ENCODE results near the gene MAGEB1. TPM values are rescaled to one million over a fixed set of nuclear protein-coding genes. Genes with fewer than 3 reads are reported as not detected.

Gene MAGEB1, protein sequence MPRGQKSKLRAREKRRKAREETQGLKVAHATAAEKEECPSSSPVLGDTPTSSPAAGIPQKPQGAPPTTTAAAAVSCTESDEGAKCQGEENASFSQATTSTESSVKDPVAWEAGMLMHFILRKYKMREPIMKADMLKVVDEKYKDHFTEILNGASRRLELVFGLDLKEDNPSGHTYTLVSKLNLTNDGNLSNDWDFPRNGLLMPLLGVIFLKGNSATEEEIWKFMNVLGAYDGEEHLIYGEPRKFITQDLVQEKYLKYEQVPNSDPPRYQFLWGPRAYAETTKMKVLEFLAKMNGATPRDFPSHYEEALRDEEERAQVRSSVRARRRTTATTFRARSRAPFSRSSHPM
- total RNA-seq, result not detected

- no peak within 1 kb of the TSS for H3K4me3 Mint-ChIP-seq
- no peaks in the 10 kb centered on the region for H3K36me3 Mint-ChIP-seq
- ATAC-seq (no peak), DNase-seq (no peak)
- no peaks in the 10 kb centered on the region for H3K4me1 Mint-ChIP-seq
- H3K9me3 Mint-ChIP-seq (ENCODE audit: low read depth), result no peaks in the 10 kb centered on the region
- H3K27me3 Mint-ChIP-seq, result no peaks in the 10 kb centered on the region
- H3K27ac Mint-ChIP-seq, result no peak within 1 kb of the TSS
- CTCF ChIA-PET, result no interaction called here
Observed at GRCh38 chrX:30246769-30247489, at the start of gene MAGEB1. Gene MAGEB1 (plus strand): TSS chrX:30247146. CDS start chrX:30250494, 3,348 bp downstream.

DNA sequence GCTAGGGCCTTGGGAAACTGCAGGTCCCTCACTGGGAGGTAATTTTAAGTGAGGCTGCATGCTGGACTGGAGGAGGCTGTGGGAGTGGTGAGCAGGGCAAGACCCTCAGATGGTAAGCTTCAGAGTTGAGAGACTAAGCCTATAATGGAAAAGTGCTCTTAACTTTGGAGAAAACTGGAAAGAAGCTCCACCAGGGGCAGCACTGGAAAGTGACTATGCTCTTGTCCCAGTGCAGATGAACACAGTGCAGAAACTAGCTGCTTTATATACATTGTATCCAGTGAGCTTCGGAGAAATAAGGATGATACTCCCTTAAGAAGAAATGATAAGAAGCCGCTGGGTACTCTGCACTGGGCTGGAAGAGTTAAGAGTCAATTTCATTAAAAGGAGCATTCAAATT is 34.8 kb upstream of the MAGEB1 start:
- H3K4me1 Mint-ChIP-seq, result no peaks in the 10 kb centered on the region
- ATAC-seq (no peak), DNase-seq (no peak)
- no peaks in the 10 kb centered on the region for H3K27me3 Mint-ChIP-seq
- H3K9me3 Mint-ChIP-seq (ENCODE audit: low read depth), result no peaks in the 10 kb centered on the region
- H3K27ac Mint-ChIP-seq, result no peak overlapping the region
- CTCF ChIA-PET, result no interaction called here
- H3K36me3 Mint-ChIP-seq, result no peaks in the 10 kb centered on the region
- H3K4me3 Mint-ChIP-seq, result no peak overlapping the region

DNA sequence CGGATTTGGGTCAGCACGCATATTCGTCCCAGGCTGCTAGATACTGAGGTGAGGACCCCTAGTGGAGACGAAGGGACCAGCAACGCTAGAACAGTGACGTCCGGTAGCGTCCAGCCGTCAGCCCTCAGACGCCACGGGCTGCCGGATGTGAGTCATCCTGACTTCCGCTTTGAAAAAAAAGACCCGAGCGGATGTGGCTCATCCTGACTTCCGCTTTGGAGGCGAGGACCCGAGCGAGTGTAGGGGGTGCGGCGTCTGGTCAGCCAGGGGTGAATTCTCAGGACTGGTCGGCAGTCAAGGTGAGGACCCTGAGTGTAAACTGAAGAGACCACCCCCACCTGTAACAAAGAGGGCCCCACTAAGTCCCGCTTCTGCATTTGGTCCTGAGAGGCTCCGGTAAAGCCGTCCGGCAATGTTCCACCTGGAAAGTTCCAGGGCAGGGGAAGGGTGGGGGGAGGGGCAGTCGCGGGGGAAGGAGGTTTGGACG is 31.5 kb upstream of the MAGEB1 start, which contains the start of gene MAGEB2:
Gene MAGEB2, plus strand, starts transcription at position 207 of the 487 bp plus-strand sequence. CDS start 3,018 bp downstream, outside the sequence.
- Mint-ChIP-seq H3K9me3 (ENCODE audit: low read depth) (no peaks in the 10 kb centered on the region), H3K36me3 (no peaks in the 10 kb centered on the region), H3K4me3 (no peak within 1 kb of the TSS), H3K27me3 (no peaks in the 10 kb centered on the region), H3K4me1 (no peaks in the 10 kb centered on the region), H3K27ac (no peak within 1 kb of the TSS)
- no peak for DNase-seq
- ATAC-seq, result no peak
- CTCF ChIA-PET, result interaction anchor here (0.6 kb wide), 1 partner anchor 283 kb away, joined by 3 read pairs; no protein-coding TSS in a partner anchor

DNA sequence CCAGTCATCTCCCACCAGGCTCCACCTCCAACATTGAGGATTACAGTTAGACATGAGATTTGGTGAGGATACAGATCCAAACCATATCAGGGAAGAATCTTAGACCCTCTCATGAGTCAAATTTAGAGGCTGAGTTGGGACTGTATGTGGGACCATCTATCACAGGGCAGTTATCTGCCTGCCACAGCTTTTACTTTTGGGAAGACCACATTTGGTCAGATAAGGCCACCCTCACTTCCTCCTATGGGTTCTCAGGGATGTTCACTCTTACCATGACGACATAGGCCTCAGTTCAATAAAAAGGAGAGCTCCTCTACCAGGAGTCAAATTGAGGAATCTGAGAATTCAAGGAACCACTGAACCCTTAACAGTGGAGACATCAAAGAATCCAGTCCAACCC is 29.5 kb upstream of the MAGEB1 start:
- ATAC-seq (no peak), DNase-seq (no peak)
- Mint-ChIP-seq H3K27ac (no peak overlapping the region), H3K36me3 (no peaks in the 10 kb centered on the region), H3K4me3 (no peak overlapping the region), H3K4me1 (no peaks in the 10 kb centered on the region), H3K27me3 (no peaks in the 10 kb centered on the region), H3K9me3 (ENCODE audit: low read depth) (no peaks in the 10 kb centered on the region)
- CTCF ChIA-PET, result no interaction called here

GRCh38 chrX:30219372-30219771 is 27.6 kb upstream of the MAGEB1 start:
- Mint-ChIP-seq H3K27ac (no peak overlapping the region), H3K4me3 (no peak overlapping the region), H3K4me1 (no peaks in the 10 kb centered on the region), H3K27me3 (no peaks in the 10 kb centered on the region), H3K36me3 (no peaks in the 10 kb centered on the region), H3K9me3 (ENCODE audit: low read depth) (no peaks in the 10 kb centered on the region)
- DNase-seq, result no peak
- ATAC-seq, result no peak
- CTCF ChIA-PET, result no interaction called here

DNA sequence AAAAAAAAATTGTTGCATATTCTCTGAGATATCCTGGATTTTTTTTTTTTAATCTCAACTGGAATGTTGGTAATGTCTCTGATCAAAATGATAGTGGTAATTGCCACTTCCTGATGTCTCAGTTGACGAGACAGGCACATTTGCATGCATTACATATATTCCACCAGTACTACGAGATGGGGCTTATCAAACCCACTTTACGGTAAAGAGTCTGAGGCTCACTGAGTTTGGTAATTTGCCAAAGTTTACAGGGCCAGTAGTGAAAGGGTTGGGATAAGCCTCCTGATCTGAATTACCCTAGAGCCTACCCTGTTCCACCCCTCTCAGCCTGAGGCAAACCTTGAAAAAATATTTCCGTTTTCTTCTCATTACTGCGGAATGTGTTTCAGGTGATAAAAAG is 26.3 kb upstream of the MAGEB1 start:
- no peaks in the 10 kb centered on the region for H3K36me3 Mint-ChIP-seq
- no peak overlapping the region for H3K4me3 Mint-ChIP-seq
- CTCF ChIA-PET, result no interaction called here
- no peaks in the 10 kb centered on the region for H3K9me3 Mint-ChIP-seq (ENCODE audit: low read depth)
- no peak for ATAC-seq
- H3K27me3 Mint-ChIP-seq, result no peaks in the 10 kb centered on the region
- H3K4me1 Mint-ChIP-seq, result no peaks in the 10 kb centered on the region
- no peak overlapping the region for H3K27ac Mint-ChIP-seq
- DNase-seq, result no peak

- H3K27me3 Mint-ChIP-seq, result no peaks in the 10 kb centered on the region
Observed at GRCh38 chrX:30224536-30224935, 22.4 kb upstream of the MAGEB1 start.

GRCh38 chrX:30228526-30228925 is 18.4 kb upstream of the MAGEB1 start:
- CTCF ChIA-PET, result no interaction called here
- H3K4me3 Mint-ChIP-seq, result no peak overlapping the region
- ATAC-seq (no peak), DNase-seq (no peak)
- no peaks in the 10 kb centered on the region for H3K27me3 Mint-ChIP-seq
- no peaks in the 10 kb centered on the region for H3K36me3 Mint-ChIP-seq
- no peaks in the 10 kb centered on the region for H3K9me3 Mint-ChIP-seq (ENCODE audit: low read depth)
- H3K27ac Mint-ChIP-seq, result no peak overlapping the region
- H3K4me1 Mint-ChIP-seq, result no peaks in the 10 kb centered on the region

More at GRCh38 chrX:30224536-30224935, 22.4 kb upstream of the MAGEB1 start:
- CTCF ChIA-PET, result no interaction called here
- Mint-ChIP-seq H3K4me3 (no peak overlapping the region), H3K36me3 (no peaks in the 10 kb centered on the region), H3K4me1 (no peaks in the 10 kb centered on the region), H3K27ac (no peak overlapping the region), H3K9me3 (ENCODE audit: low read depth) (no peaks in the 10 kb centered on the region)
- DNase-seq (no peak), ATAC-seq (no peak)

DNA sequence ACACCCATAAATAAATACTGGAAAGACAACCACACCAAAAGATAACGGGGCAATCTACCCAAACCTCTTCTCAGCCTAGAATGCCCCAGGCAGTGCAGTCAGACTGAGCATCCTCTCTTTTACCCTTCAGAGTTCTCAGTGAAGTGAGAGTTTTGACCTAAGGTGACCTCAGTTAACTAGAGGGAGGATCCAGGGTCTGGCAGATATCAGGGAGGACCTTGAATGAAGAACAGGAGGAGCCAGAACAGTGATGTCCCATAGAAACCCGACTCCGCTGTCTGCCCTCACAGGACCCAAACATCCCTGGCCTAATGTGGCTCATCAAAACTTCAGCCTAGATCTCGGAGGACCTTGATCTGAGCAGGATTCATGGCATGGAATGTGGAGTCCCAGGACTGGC is 16.6 kb upstream of the MAGEB1 start, which contains the start of gene MAGEB3:
Gene MAGEB3, plus strand, starts transcription at position 263 of the 400 bp plus-strand sequence. CDS start 5,268 bp downstream, outside the sequence.
- H3K4me1 Mint-ChIP-seq, result no peaks in the 10 kb centered on the region
- H3K36me3 Mint-ChIP-seq, result no peaks in the 10 kb centered on the region
- no peak within 1 kb of the TSS for H3K27ac Mint-ChIP-seq
- no peak within 1 kb of the TSS for H3K4me3 Mint-ChIP-seq
- no peaks in the 10 kb centered on the region for H3K9me3 Mint-ChIP-seq (ENCODE audit: low read depth)
- no peaks in the 10 kb centered on the region for H3K27me3 Mint-ChIP-seq
- CTCF ChIA-PET, result no interaction called here
- ATAC-seq, result no peak
- DNase-seq, result no peak

GRCh38 chrX:30241724-30242415 is 5.1 kb upstream of the MAGEB1 start, which contains the start of gene MAGEB4:
Gene MAGEB4 (plus strand): TSS chrX:30242000. CDS start chrX:30242136, 136 bp downstream.
- no peaks in the 10 kb centered on the region for H3K36me3 Mint-ChIP-seq
- no peaks in the 10 kb centered on the region for H3K4me1 Mint-ChIP-seq
- DNase-seq (no peak), ATAC-seq (no peak)
- H3K27ac Mint-ChIP-seq, result no peak within 1 kb of the TSS
- H3K9me3 Mint-ChIP-seq (ENCODE audit: low read depth), result no peaks in the 10 kb centered on the region
- H3K27me3 Mint-ChIP-seq, result no peaks in the 10 kb centered on the region
- H3K4me3 Mint-ChIP-seq, result no peak within 1 kb of the TSS
- CTCF ChIA-PET, result no interaction called here

DNA sequence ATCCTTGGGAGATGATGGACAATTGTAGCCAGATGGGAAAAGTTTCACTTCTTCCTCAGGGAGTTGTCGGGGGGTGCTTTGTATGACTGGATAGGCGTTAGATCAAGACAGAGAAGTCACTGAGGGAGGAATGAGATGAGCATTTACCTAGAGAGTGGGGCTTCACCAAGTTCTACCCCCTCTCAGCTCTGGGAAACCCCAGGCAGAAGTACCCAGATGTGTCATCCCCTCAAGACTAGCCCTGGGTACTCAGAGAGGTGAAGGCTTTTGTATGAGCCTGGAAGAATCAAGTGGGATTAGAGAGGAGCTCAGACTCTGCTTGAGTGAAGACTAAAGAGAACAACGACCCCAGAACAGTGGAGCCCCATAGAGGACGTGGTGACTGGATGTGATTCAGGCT is 1.9 kb downstream of the MAGEB1 start:
- DNase-seq, result no peak
- CTCF ChIA-PET, result no interaction called here
- H3K4me1 Mint-ChIP-seq, result no peaks in the 10 kb centered on the region
- H3K27me3 Mint-ChIP-seq, result no peaks in the 10 kb centered on the region
- H3K27ac Mint-ChIP-seq, result no peak overlapping the region
- no peak for ATAC-seq
- no peaks in the 10 kb centered on the region for H3K36me3 Mint-ChIP-seq
- no peaks in the 10 kb centered on the region for H3K9me3 Mint-ChIP-seq (ENCODE audit: low read depth)
- no peak overlapping the region for H3K4me3 Mint-ChIP-seq

DNA sequence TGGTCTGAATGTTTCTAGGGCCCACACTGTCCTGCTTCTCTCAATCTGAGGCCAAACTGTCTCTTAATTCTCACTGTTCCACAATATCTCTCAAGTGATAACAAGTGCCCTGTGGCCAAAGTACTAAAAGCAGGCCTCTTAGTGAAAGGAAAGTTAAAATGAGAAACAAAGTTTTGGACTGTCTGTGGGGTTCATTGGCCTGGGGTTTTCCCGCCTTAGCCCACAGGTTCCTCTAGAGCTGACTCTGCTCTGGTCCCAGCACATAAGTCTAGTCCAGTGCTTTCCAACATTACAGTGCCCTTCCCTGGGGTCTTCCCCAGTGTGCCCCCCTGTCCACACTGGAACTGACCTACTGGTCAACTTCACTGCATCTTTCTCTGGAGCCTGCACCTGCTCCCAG is 6.3 kb downstream of the MAGEB1 start:
- H3K4me1 Mint-ChIP-seq, result no peaks in the 10 kb centered on the region
- no peaks in the 10 kb centered on the region for H3K36me3 Mint-ChIP-seq
- CTCF ChIA-PET, result no interaction called here
- no peaks in the 10 kb centered on the region for H3K27me3 Mint-ChIP-seq
- no peak for DNase-seq
- H3K9me3 Mint-ChIP-seq (ENCODE audit: low read depth), result no peaks in the 10 kb centered on the region
- no peak overlapping the region for H3K27ac Mint-ChIP-seq
- H3K4me3 Mint-ChIP-seq, result no peak overlapping the region
- ATAC-seq, result no peak

- ATAC-seq (no peak), DNase-seq (no peak)
- Mint-ChIP-seq H3K4me1 (no peaks in the 10 kb centered on the region), H3K27me3 (no peaks in the 10 kb centered on the region), H3K36me3 (no peaks in the 10 kb centered on the region), H3K27ac (no peak overlapping the region), H3K4me3 (no peak overlapping the region), H3K9me3 (ENCODE audit: low read depth) (no peaks in the 10 kb centered on the region)
- CTCF ChIA-PET, result no interaction called here
Observed at GRCh38 chrX:30259927-30260326, 13.0 kb downstream of the MAGEB1 start.

Data from activated CD8-positive, alpha-beta memory T cell treated with anti-CD3 and anti-CD28 coated beads, Interleukin-2, amount 10 ng/mL, durations not matched to agents 7 days and 5 days (primary cell).